ENCODE measurements around the gene FZD4.
A peak's percentile ranks its signal among the peaks of the same experiment; 100 is the strongest.
"Not testable (repeated sequence)": the region's sequence is repeated elsewhere in the genome, so short reads cannot be mapped to it uniquely, and the experiment has no call there.

FZD4 gene

GRCh38 chr11:86951706-86952105, 3.5 kb downstream of the FZD4 start:
- no peak overlapping the region for H3K4me3 ChIP-seq (ENCODE audit: low read depth, low read length)
- in situ Hi-C loops (cut with HindIII; ENCODE audit: low pct_ligation_motif_present, low sequenced_read_pairs) = no loop called here
- H3K36me3 ChIP-seq (replicated peaks) = peaks cover 12% of the 10 kb centered on the region
- H3K27me3 ChIP-seq (replicated peaks) = no peaks in the 10 kb centered on the region
- TF ChIP-seq CTCF (IDR thresholded peaks at IDR 0.05; ENCODE audit: low read depth, low read length, missing control alignments) = no peak
- no peak for DNase-seq
- H3K27ac ChIP-seq = no peak overlapping the region

- no peak overlapping the region for H3K27ac ChIP-seq
- no peak overlapping the region for H3K4me3 ChIP-seq (ENCODE audit: low read depth, low read length)
- DNase-seq = no peak
- peaks cover 17% of the 10 kb centered on the region for H3K36me3 ChIP-seq (replicated peaks)
- TF ChIP-seq CTCF (IDR thresholded peaks at IDR 0.05; ENCODE audit: low read depth, low read length, missing control alignments) = no peak
- H3K27me3 ChIP-seq (replicated peaks) = no peaks in the 10 kb centered on the region
- in situ Hi-C loops (cut with HindIII; ENCODE audit: low pct_ligation_motif_present, low sequenced_read_pairs) = no loop called here
Measured at GRCh38 chr11:86950661-86950995, 4.6 kb downstream of the FZD4 start.

- Histone ChIP-seq H3K27ac (no peak overlapping the region), H3K4me3 (ENCODE audit: low read depth, low read length) (no peak overlapping the region), H3K36me3 (replicated peaks) (peaks cover 17% of the 10 kb centered on the region), H3K27me3 (replicated peaks) (no peaks in the 10 kb centered on the region)
- no peak for DNase-seq
- no peak for TF ChIP-seq CTCF (IDR thresholded peaks at IDR 0.05; ENCODE audit: low read depth, low read length, missing control alignments)
- in situ Hi-C loops (cut with HindIII; ENCODE audit: low pct_ligation_motif_present, low sequenced_read_pairs) = loop anchor here (25.0 kb wide), 1 partner anchor 337 kb away; no protein-coding TSS in a partner anchor
Measured at GRCh38 chr11:86949995-86950660, 5.1 kb downstream of the FZD4 start.

- Histone ChIP-seq H3K27ac (no peak overlapping the region), H3K27me3 (replicated peaks) (no peaks in the 10 kb centered on the region), H3K36me3 (replicated peaks) (peaks cover 17% of the 10 kb centered on the region), H3K4me3 (ENCODE audit: low read depth, low read length) (no peak overlapping the region)
- no peak for TF ChIP-seq CTCF (IDR thresholded peaks at IDR 0.05; ENCODE audit: low read depth, low read length, missing control alignments)
- DNase-seq = no peak
- in situ Hi-C loops (cut with HindIII; ENCODE audit: low pct_ligation_motif_present, low sequenced_read_pairs) = loop anchor here (25.0 kb wide), 1 partner anchor 339 kb away; no protein-coding TSS in a partner anchor
Measured at GRCh38 chr11:86948733-86949132, 6.5 kb downstream of the FZD4 start.

- Histone ChIP-seq H3K27me3 (replicated peaks) (no peaks in the 10 kb centered on the region), H3K27ac (no peak overlapping the region), H3K36me3 (replicated peaks) (peaks cover 17% of the 10 kb centered on the region), H3K4me3 (ENCODE audit: low read depth, low read length) (no peak overlapping the region)
- no peak for TF ChIP-seq CTCF (IDR thresholded peaks at IDR 0.05; ENCODE audit: low read depth, low read length, missing control alignments)
- in situ Hi-C loops (cut with HindIII; ENCODE audit: low pct_ligation_motif_present, low sequenced_read_pairs) = loop anchor here (25.0 kb wide), 1 partner anchor 340 kb away; no protein-coding TSS in a partner anchor
- DNase-seq = peak; percentile 43
Measured at GRCh38 chr11:86947541-86947940, 7.7 kb downstream of the FZD4 start.

- not testable (repeated sequence) for H3K27ac ChIP-seq; DNase-seq; H3K27me3 ChIP-seq (replicated peaks); H3K4me3 ChIP-seq (ENCODE audit: low read depth, low read length); H3K36me3 ChIP-seq (replicated peaks)
- in situ Hi-C loops (cut with HindIII; ENCODE audit: low pct_ligation_motif_present, low sequenced_read_pairs) = loop anchor here (25.0 kb wide), 1 partner anchor 344 kb away; no protein-coding TSS in a partner anchor
Measured at GRCh38 chr11:86943505-86943904, 11.7 kb downstream of the FZD4 start.
